GM12875 (cell line): ENCODE measurements around the gene C1QTNF5.

ENCODE experiments used
- H3K4me3 ChIP-seq: one replicate; pipeline ENCODE4 v1.5.1; 2011; ENCODE audit warnings: low read depth, low read length, control low read depth
- CTCF ChIP-seq: IDR thresholded peaks from 2 replicates; pipeline ENCODE4 v1.5.1; 2011; ENCODE audit warnings: low read depth, mild to moderate bottlenecking, control low read depth, inconsistent platforms, low read length, moderate library complexity, borderline replicate concordance; ENCODE audit not compliant: insufficient read depth

Gene C1QTNF5

GRCh38 chr11:119375337-119376196, 34.9 kb upstream of the C1QTNF5 start:
- H3K4me3 ChIP-seq: no peak overlapping the region
- no peak for TF ChIP-seq CTCF

GRCh38 chr11:119374632-119375336, 34.1 kb upstream of the C1QTNF5 start:
- no peak overlapping the region for H3K4me3 ChIP-seq
- no peak for TF ChIP-seq CTCF

- no peak overlapping the region for H3K4me3 ChIP-seq
- peak; percentile 82 for TF ChIP-seq CTCF
Measured at GRCh38 chr11:119373921-119374631, 33.4 kb upstream of the C1QTNF5 start.

- H3K4me3 ChIP-seq: no peak overlapping the region
- no peak for TF ChIP-seq CTCF
Measured at GRCh38 chr11:119373059-119373920, 32.6 kb upstream of the C1QTNF5 start.

- H3K4me3 ChIP-seq: no peak overlapping the region
- no peak for TF ChIP-seq CTCF
Measured at GRCh38 chr11:119372260-119373058, 31.8 kb upstream of the C1QTNF5 start.

GRCh38 chr11:119371778-119372182, 31.1 kb upstream of the C1QTNF5 start:
- peak; percentile 24; the same call in 1 of the 2 replicates for TF ChIP-seq CTCF

More at GRCh38 chr11:119371778-119372182, 31.1 kb upstream of the C1QTNF5 start:
- no peak overlapping the region for H3K4me3 ChIP-seq
